HG03064 (cell line): Measurements from ENCODE around the gene LRRC10.

Experiments
- ATAC-seq: cut with Tn5 transposase; IDR thresholded peaks from one replicate; pipeline ENCODE4 v1.9.1; 2021; ENCODE audit warnings: low read depth; ENCODE audit not compliant: unreplicated experiment

LRRC10 gene, protein sequence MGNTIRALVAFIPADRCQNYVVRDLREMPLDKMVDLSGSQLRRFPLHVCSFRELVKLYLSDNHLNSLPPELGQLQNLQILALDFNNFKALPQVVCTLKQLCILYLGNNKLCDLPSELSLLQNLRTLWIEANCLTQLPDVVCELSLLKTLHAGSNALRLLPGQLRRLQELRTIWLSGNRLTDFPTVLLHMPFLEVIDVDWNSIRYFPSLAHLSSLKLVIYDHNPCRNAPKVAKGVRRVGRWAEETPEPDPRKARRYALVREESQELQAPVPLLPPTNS

DNA sequence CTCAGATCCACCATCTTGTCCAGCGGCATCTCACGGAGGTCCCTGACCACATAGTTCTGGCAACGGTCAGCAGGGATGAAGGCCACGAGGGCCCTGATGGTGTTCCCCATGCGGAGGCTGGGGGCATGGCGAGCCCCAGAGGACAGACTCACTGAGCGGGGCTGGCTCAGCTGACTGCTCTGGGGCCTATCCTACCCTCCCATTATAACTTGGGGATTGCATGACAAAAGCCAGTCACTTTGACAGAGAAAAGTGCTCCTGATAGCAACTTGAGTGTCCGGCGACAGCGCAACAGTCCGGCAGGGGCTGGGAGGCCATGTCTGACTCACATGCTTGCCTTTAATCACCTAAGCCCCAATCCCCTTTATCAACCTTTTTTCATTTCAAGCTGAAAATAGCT, at the start of gene LRRC10:
Gene LRRC10 (minus strand): TSS at position 179 of the 400 bp plus-strand sequence. CDS start 69 bp downstream, at position 110.
- no peak for ATAC-seq

DNA sequence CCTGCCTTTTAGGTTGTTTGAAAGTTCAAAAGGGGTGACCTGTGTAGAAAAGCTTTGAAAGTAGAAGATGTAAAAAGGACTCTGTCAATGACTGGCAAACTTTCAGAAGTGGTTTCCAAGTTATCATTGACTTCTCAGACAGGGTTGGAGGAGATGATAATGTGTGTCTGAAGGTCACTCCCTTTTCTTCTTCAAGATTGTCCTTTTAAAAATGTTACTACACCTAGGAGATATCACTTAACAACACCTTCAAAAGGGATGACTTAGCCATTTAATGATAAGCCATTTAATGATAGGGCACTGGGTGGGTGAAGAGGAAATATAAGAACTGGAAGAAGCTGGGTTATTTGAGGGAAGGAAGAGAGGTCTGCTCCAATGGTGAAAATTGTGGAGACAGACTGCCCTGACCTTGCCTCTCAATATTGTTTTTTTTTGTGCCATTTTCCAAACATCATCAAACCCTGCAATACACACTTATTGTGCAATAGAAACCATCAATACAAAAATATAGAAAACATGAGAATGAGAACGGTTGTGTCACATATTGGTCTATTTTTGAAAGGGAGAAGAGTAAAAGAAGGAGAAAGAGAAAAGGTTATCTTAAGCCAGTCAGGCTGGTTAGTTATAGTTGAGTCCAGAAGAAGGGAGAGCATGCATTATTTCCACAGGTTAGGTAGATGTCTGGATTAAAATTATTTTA, 49.6 kb upstream of the LRRC10 start:
- ATAC-seq, result no peak

- ATAC-seq, result no peak
These were observed 47.5 kb upstream of the LRRC10 start for GRCh38 chr12:69658203-69658602.

DNA sequence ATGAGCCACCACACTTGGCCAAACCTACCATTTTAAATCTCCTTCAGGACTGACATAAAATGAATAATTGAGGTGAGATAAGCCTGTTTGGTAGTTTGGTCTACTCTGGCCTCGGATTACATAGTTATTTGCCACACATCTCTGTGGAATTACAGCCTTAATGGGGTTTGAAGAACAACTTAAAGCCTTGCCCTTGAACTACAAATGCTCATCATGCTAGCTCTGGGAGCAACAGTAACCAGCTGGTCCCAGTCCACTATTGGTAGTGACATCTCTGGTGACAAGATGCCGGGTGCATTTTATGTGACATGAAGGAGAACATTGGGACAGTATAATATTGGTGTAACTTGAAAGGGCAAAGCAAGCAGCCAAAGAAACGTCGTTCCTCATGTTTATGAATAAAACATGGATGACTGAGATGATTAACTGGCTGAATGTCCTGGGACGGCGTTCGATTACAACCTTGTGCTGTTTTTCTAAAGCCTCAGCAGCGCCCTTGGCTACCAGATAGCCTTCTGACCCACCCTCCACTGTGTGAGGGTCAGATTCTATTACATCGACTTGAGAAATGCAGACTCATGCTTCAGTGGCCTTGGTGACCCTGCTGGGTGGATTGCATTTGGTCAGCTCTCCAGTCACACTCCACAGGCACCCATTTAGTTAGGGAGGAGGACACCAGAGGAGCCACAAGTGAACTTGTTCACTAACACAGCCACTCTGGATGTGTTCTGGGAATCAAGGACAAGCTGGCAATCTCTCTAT, 46.9 kb upstream of the LRRC10 start:
- no peak for ATAC-seq

GRCh38 chr12:69655616-69656340, 45.1 kb upstream of the LRRC10 start:
- no peak for ATAC-seq

DNA sequence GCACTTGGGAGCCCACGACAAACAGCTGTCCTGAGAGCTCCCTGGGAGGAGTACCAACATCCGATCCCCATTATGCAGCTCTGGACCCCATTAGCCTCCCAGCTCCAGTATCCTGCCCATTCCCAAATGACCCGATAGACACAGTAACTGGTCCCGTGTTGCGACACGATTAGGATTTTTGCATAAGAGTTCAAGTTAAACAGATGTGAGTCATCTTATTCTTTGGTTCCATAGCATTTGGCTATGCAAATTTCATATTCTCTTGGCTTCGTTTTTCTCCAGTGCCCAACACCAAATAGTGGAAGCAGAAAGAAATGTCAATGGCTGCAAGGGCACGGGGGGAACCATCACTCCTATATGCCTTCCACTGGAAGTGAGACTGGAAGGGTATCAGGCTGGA, 43.0 kb upstream of the LRRC10 start:
- no peak for ATAC-seq

DNA sequence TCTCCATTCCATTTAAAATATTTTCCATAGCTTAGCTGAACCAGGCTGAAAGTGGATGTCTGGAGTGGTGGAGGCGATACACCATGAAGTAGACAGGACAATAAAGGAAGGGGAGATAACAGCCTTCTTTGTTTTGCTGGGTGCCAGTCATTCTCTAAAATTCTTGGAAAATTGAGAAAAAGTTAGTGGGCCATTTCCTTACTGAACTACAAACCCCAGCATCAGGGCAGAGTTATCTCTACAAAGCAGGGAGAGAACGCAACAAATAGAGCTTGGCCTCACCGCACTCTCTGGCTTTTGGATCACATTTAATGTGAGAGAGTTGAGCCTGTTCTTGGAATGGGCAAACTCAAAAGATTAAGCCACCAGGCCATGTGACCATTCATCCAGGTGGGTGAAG, 41.2 kb upstream of the LRRC10 start:
- no peak for ATAC-seq

DNA sequence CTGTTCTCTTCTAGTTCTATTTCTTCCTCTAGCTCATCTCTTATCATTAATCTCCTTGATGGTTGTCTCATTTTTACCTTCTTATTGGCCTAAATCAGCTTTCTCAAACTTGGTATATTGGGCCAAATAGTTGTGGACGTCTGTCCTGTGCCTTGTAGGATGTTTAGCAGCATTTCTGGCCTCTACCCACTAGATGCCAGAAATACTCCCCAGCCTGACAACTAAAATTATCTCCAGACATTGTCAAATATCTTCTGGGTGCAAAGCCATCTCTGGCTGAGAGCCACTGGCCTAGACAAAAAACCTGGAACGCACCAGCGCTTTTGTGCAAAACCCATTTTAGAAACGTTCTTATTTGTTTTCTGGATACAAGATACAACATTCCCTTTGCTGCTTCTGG, 38.8 kb upstream of the LRRC10 start:
- no peak for ATAC-seq

DNA sequence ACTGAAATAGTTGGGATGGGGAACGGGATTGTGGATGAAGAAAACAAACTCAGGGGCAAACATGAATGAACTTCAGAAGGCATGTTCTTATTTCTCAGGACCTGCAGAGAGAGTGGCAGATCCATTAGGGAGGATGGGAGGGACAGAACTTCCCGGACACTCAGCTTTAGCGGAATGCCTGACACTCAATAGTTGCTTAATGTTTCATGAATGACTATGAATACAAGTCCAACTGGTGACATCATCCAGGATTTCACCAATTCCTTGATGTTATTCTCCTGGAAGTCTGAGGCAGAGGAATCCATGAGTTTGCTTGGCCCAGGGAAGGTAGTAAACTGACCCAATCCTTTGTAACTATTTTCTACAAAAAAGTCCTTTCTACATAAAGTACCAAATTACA, 37.8 kb upstream of the LRRC10 start:
- ATAC-seq, result no peak

GRCh38 chr12:69647178-69647577, 36.5 kb upstream of the LRRC10 start:
- no peak for ATAC-seq

DNA sequence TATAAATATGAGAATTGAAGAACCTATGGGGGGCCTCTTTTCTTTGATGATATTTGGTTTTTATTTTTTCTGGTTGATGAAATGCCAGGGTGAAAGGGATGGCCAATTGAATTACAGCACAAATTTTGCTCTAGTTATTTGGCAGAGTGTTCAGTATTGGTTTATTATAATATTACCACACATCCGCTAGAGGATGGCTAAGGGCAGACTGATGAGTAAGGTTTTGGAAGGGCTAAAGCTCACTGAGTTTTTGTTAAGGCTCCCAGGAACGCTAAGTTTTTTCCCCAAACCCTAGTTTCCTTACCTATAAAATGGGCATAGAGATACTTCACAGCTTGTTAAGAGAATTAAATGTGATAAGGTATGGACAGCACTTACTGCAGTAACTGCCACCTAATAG, 34.3 kb upstream of the LRRC10 start:
- ATAC-seq, result no peak

GRCh38 chr12:69644511-69644910, 33.8 kb upstream of the LRRC10 start:
- ATAC-seq, result no peak

- ATAC-seq, result no peak
These were observed 31.8 kb upstream of the LRRC10 start for GRCh38 chr12:69642531-69642930.

DNA sequence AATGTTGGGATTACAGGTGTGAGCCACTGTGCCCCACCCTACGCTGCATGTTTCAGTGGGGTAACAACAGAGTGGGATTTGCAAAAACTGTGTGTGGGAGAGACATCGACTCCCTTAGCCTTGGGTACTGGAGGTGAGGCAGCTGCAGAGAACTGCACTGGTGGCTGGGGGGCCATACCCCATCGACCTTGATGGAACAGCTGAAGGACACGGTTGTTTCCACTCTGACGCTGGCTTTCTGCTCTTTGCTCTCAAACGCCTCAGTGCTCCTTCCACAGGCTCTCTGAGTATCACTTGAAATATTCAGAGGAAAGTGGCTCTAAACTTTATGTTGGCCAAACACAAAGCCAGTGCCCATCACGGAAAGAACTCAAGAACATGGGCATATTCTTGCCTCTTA, 30.8 kb upstream of the LRRC10 start:
- ATAC-seq, result no peak

DNA sequence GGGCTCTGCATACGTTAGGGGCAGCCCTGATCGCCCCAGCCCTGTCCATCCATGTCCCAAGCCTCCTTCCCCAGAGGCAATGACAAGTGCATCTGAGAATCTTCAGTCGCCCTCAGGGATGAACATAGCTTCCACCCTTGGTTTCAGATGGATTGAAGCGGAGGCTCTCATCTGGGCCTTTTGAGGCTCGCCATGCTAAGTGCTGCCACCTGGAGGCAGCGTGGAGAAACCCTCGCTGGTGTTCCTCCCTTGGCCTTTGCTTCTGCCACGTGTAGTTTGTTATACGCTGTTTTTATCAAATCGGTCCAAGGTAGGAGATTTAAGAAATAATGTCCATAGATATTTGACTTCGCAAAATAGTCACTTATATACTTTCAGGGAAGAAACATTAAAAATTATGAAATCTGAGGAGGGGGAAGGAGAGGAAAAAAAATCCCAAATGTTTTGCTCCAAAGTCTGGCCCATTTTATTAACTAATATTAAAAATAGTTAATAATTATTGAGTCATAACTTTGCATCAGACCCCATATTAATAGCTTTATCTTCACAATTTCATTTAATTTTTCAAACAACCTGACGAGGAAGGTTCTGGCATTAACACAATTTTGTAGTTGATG, 28.8 kb upstream of the LRRC10 start:
- ATAC-seq, result no peak

GRCh38 chr12:69633061-69633460, 22.4 kb upstream of the LRRC10 start:
- no peak for ATAC-seq

GRCh38 chr12:69630191-69630590, 19.5 kb upstream of the LRRC10 start:
- no peak for ATAC-seq

DNA sequence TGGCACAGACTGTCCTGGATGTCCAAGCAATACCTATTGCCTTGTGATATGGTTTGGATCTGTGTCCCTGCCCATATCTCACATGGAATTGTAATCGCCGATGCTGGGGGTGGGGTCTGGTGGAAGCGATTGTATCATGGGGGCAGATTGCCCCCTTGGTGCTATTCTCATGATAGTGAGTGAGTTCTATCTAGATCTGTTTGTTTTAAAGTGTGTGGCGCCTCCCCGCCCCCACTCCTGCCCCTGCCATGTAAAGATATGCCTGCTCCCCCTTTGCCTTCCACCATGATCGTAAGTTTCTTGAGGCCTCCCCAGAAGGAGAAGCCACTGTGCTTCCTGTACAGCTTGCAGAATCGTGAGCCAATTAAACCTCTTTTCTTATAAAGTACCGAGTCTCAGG, 16.8 kb upstream of the LRRC10 start:
- no peak for ATAC-seq

GRCh38 chr12:69623970-69624369, 13.3 kb upstream of the LRRC10 start:
- ATAC-seq, result no peak

DNA sequence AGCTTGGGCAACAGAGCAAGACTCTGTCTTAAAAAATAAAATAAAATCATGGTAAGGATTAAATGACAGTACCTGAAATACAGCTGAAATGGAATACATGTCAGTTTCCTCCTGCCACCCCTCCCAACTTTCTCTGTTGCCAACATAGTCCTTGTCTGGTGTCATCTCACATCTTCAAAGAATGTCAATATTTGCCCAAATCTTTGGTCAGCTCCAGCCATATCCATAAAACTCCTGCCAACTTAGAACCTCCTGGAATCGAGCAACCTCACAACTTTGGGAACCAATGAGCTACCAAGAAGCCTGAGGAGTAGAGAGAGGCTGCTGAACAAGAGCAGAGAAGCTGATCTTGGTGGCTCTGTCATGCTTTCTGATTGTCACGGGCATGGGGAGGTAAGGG, 10.8 kb upstream of the LRRC10 start:
- ATAC-seq, result no peak

- ATAC-seq, result no peak
These were observed 10.2 kb upstream of the LRRC10 start for GRCh38 chr12:69620921-69621320.
